Stimulated activated CD8-positive, alpha-beta memory T cell treated with anti-CD3 and anti-CD28 coated beads, Interleukin-12 subunit alpha, Interleukin-12 subunit beta, amount 100 ng/mL, for 24 hours (primary cell): Measurements from ENCODE around the gene GSTT2B.
"Not testable (repeated sequence)": the region's sequence is repeated elsewhere in the genome, so short reads cannot be mapped to it uniquely, and the experiment has no call there.

Experiments used
- DNase-seq: peaks from one replicate; pipeline ENCODE4 v3.0.0-alpha.2; 2020; ENCODE audit errors: extremely low read depth

The GSTT2B gene, protein sequence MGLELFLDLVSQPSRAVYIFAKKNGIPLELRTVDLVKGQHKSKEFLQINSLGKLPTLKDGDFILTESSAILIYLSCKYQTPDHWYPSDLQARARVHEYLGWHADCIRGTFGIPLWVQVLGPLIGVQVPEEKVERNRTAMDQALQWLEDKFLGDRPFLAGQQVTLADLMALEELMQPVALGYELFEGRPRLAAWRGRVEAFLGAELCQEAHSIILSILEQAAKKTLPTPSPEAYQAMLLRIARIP

GRCh38 chr22:23961084-23961771 is at the start of gene GSTT2B:
TSS of gene GSTT2B (minus strand) at chr22:23961195. CDS start at chr22:23961131, 64 bp downstream.
- DNase-seq = not testable (repeated sequence)

DNA sequence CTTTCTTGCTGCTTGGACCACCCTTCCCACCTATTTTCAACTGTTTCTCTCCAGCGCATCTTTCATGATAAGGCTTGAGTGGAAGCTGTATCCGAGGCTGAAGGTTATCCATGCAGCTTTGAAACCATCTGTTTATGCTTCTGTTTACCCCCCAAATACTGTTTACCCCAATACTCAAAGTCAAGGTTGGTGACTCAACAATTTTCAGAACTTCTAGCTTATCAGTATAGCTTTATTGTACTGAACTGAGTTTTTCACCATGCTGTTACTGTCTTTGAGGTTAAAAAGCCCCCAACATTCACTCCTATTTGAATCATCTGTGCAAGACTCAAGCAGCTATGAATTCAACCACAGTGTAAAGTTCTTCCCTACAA is 49.0 kb upstream of the GSTT2B start:
- DNase-seq = no peak

DNA sequence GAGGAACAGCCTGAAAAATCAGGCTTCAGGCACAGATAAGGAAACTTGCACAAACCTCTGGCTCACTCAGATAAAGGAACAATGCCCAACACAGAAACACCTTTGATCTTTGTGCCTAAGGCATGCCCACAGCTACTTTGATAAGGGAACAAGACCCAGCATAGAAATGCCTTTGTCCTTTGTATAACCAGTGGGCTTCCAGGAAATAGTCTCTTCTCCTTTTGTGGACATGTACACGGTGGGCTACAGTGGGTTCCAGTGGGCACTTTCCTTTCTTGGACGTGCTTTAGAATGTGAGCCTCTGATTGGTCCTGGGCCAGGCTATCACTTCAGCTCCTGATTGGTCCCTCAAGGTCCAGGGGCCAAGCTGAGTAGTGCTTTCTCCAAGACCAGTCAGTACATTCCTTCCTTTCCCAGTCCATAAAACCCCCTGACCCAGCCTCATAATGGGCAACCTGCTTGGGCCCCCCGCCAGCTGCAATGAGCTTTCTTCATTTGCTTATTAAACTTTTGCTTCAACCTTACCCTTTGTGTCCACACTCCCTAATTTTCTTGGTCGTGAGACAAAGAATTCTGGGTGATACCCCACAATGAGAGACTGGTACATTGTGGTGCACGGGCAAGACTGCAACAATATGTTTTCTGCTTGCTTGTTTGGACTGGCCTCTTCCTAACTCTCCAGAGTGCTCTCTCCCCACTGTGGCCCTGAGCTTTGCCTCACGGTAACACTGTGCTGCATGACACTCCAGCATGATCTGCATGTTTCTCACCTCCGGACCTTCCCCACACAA is 48.4 kb upstream of the GSTT2B start:
- DNase-seq = no peak

- DNase-seq = no peak
These were observed 47.6 kb upstream of the GSTT2B start for GRCh38 chr22:24008381-24009226.

DNA sequence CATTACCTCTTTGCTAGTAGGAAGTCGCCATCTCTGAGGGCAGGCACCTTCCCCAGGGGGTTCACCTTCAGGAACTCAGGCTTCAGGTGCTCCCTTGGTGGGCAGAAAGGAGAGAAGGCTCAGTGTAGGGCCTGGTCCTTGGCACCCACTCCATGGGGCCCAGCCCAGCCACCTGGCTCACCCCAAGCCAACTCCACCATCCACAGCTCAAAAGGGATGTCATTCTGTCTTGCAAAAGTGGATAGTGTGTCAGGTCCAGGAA is 47.0 kb upstream of the GSTT2B start:
- DNase-seq = no peak

DNA sequence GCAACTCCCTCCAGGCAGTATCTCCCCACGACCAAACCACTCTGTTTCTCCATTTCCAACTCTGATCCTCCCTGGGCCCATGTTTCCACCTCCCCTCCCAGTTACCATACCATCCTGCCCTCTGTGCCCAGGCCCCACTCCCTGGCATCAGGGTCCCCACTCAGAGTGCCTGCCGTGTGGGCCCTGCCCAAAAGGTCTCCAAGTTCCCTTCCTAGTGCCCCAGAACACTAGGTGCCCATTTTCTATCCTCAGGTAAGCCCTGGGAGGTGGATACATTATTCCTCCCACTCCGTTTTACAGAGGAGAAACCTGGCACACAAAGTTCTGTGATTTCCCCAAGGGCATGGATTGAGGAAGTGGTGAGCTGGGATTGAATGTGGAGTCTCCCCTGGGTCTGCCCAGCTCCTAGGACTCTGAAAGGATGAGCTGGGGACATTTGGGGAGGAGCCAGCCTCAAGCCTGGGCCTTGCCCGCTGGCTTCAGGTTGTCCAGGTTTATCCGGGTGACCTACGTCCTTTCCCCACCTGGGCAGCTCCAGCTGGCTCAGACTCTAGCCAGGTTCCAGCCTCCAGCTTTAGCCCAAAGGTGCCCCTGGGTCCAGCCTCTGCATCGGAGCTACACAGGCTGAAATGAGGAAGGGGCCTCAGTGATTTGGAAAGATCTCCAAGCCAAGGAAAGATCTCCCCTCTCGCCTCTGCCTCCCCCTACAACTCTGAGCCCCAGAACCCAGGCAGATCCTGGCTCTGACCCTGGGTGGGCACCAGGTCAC is 46.4 kb upstream of the GSTT2B start:
- DNase-seq = no peak

DNA sequence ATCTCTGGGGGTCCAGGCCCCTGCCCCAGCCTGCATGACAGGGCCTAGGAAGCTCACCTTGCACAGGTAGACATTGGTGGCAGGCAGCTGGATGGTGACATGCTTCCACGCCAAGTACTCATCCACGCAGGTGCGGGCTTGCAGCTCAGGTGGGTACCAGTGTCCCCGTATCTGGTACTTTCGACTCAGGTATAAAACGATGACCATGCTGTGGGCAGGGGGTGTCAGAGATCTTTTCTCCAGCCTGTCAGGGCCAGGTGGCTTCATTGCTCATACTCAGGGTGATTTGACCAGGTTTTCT is 45.9 kb upstream of the GSTT2B start:
- no peak for DNase-seq

- DNase-seq = no peak
These were observed 45.4 kb upstream of the GSTT2B start for GRCh38 chr22:24006207-24006913.

- no peak for DNase-seq
These were observed 44.2 kb upstream of the GSTT2B start, which contains the start of gene GSTT4 for GRCh38 chr22:24005201-24005600. TSS of gene GSTT4 (minus strand) at chr22:24005453. CDS start at chr22:24005356, 97 bp downstream.

GRCh38 chr22:24003887-24004286 is 42.9 kb upstream of the GSTT2B start:
- DNase-seq = no peak

DNA sequence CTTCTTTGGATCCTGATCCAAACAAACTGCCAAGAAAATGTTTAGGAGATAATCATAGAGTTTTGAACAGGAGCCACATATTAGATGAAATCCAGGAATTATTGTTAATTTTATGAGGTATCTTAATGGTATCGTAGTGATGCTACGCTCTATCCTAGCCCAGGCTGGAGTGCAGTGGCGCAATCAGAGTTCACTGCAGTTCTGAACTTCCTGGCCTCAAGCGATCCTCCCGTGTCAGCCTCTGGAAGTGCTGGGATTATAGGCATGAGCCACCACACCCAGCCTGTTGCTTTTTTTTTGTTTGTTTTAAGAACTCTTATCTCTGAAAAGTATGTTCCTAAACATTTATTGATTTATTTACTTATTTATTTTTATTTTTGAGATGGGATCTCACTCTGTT is 41.9 kb upstream of the GSTT2B start:
- DNase-seq = no peak

DNA sequence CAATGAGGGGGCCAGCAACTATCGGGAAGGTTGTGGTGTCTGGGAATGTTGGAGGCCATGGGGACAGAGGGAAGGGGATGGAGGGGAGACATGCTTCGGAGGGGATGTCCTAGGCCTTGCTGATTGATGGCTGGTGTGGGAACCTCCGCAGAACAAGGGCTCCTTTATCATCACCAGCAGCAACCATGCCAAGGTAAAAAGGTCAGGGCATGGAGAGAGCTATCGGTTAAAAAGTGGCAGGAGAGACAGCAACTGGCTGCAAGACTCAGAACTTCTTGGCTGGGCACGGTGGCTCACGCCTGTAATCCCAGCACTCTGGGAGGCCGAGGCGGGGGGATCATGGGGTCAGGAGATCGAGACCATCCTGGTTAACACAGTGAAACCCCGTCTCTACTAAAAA is 41.3 kb upstream of the GSTT2B start:
- no peak for DNase-seq

DNA sequence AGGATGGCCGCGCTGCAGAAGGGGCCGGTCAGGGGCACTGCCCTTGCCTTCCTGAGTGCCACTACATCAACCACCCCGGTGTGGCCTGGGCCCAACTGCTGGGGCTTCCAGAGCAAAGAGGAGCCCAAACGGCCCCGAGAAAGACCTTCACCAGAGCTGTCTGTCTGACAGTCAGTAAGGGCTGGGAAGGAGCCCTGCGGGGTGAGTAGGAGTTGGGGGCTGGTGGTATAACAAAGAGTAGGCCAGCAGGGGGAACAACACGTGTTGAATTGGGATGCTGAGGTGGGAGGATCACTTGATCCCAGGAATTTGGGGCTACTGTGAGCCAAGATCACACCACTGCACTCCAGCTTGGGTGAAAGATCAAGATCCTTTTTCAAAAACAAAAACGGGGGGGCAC is 40.3 kb upstream of the GSTT2B start:
- no peak for DNase-seq

GRCh38 chr22:23999779-24000178 is 38.8 kb upstream of the GSTT2B start:
- not testable (repeated sequence) for DNase-seq

GRCh38 chr22:23997092-23997491 is 36.1 kb upstream of the GSTT2B start:
- DNase-seq = no peak

DNA sequence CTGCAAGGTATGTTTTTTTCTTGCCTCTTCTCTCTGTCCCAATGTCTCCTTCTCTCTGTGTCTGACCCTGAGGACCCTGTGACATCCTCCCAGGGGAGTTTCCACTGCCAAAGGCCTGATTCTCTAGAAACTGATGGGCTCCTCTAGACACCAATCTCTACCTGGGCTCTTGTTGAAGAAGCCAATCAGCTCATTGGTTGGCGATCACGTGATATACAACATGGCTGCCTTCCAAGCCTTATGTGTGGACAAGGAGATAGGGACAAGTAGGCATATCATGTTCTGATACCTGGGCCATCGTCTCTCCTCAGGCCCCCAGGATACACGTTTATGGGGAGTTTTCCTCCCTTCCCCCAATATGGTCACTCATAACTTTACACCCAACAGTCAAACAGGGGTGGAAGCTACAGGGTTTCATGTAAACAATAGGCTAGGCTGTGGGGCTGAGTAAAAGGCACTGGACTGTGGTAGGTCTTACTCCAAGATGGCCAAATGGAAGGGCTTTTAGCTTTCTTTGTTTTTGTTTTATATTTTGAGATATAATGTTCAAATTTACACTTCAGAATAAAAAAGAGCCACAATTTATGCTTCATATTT is 32.7 kb upstream of the GSTT2B start:
- not testable (repeated sequence) for DNase-seq

- not testable (repeated sequence) for DNase-seq
These were observed 32.1 kb upstream of the GSTT2B start for GRCh38 chr22:23993080-23993479.

DNA sequence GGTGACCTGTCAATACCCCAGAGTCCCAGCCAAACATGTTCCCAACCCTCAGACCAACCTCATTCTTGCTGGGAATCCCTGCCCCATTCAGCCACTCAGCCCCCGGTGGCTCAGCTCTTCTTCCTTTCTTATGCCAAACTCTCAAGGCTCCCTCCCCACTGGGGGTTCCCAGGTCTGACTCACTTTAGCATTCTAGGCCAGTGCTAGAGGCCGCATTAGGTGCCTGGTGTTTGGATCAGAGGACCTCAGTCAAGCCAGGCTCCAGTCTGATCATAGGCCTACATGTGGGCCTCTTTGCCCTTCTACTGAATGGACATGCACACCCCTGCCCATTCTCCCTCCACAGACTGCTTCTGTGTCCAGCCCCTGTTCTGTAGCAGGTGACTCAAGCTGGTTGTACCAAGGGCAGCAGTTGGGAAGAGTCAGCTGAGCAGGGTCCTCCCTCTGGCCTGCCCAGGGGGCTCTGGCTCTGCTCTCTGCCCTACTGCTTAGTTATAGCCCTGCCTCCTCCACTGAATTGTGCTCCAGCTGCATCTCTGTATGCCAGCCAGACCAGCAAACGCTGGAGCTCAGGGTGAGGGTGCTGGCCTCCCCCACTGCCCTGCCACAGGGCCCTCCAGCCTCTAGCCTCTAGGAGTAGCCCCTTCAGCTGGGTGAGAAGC is 28.7 kb upstream of the GSTT2B start:
- DNase-seq = not testable (repeated sequence)

DNA sequence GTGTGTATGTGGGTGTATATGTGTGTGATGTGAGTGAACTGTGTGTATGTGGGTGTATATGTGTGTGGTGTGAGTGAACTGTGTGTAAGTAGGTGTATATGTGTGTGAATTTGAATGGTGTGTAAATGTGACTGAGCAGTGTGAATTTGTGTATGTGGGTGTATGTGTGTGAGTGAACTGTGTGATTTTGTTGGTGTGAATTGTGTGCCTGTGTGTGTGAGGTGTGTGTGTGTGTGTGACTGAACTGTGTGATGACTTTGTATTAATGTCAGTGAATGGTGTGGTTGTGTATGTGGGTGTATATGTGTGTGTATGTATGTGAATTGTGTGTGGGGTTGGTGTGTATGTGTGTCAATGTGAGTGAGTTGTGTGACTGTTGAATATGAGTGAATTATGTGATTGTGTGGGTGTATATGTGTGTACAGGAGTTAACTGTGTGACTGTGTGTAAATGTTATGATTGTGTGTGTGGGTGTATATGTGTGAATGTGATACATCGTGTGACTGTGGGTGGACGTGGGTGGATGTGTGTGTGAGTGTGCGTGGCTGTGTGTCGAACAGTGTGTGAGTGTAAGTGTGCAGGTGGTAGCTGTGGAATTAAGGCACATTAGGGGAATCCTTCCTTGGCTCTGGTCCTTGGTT is 25.7 kb upstream of the GSTT2B start:
- DNase-seq = not testable (repeated sequence)
